ENCODE results near the gene UNC5A.

DNA sequence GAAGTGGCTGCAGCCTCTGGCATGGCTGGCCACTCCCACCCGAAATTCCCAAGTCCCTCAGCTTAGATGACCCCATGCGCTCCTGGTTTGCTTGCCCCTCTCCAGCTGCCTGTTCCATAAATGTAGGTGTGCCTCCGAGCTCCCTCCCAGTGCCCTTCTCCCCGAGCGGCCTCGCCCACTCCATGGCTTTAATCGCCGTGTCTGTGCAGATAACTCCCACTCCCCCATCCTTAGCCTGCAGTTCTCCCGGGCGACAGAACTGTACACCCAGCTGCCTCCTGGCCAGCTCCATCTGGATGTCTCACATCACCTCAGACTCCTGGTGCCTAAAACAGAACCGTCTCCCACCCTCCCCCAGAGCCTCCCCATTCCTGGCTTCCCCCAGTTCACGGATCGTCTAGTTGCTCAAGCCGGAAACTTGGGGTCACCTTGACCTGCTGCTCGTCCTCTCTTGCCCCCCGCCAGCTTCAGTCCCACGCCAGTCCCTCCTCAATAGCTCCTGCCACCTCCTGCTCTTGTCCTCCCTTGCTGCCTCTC, 64.7 kb downstream of the UNC5A start:
- TF ChIP-seq POLR2A (IDR thresholded peaks at IDR 0.05) = no peak
- TF ChIP-seq, protein P1, sequence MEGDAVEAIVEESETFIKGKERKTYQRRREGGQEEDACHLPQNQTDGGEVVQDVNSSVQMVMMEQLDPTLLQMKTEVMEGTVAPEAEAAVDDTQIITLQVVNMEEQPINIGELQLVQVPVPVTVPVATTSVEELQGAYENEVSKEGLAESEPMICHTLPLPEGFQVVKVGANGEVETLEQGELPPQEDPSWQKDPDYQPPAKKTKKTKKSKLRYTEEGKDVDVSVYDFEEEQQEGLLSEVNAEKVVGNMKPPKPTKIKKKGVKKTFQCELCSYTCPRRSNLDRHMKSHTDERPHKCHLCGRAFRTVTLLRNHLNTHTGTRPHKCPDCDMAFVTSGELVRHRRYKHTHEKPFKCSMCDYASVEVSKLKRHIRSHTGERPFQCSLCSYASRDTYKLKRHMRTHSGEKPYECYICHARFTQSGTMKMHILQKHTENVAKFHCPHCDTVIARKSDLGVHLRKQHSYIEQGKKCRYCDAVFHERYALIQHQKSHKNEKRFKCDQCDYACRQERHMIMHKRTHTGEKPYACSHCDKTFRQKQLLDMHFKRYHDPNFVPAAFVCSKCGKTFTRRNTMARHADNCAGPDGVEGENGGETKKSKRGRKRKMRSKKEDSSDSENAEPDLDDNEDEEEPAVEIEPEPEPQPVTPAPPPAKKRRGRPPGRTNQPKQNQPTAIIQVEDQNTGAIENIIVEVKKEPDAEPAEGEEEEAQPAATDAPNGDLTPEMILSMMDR (IDR thresholded peaks at IDR 0.05) = no peak

Measured in uterus (tissue), 2 donors.